K562 (cell line): ENCODE measurements around the gene CHERP. TPM values are rescaled to one million over a fixed set of nuclear protein-coding genes. Genes with fewer than 3 reads are reported as not detected.

Source experiments
- ARID1B ChIP-seq: fragments of 450-650 bp; IDR thresholded peaks from 2 replicates; pipeline ENCODE4 v1.6.1; 2016; ENCODE audit warnings: antibody characterized with exemption, mild to moderate bottlenecking, inconsistent platforms
- CBX8 ChIP-seq: fragments of 200-600 bp; sonication (generic); IDR thresholded peaks from 2 replicates; pipeline ENCODE4 v1.6.1; 2012; ENCODE audit warnings: borderline replicate concordance, mixed run types, low read depth, mild to moderate bottlenecking, moderate library complexity, mixed read lengths, low read length, control low read depth, inconsistent platforms; ENCODE audit not compliant: poor library complexity, severe bottlenecking; ENCODE audit errors: extremely low read depth
- NFIX ChIP-seq: fragments of 250-450 bp; sonication (Bioruptor Pico); IDR thresholded peaks from 2 replicates; pipeline ENCODE4 v1.4.0; 2020; ENCODE audit warnings: low read depth, mild to moderate bottlenecking, moderate library complexity
- NR2C2 ChIP-seq, 2 experiments: fragments of 200-800 bp in 1 of 2; sonication (Bioruptor generic) in 1 of 2; sonication (generic) in 1 of 2; formaldehyde crosslinking in 1 of 2; IDR thresholded peaks; 2 replicates each; pipeline versions ENCODE4 v1.6.1 to v1.8.0; 2016 to 2022; ENCODE audit warnings: mild to moderate bottlenecking in 1 of 2, missing compliant biosample characterization in 1 of 2, missing genetic modification characterization in 1 of 2, missing genetic modification reagents in 1 of 2
- RBBP5 ChIP-seq: fragments of 200-600 bp; sonication (generic); IDR thresholded peaks from 2 replicates; pipeline ENCODE4 v1.6.1; 2012; ENCODE audit warnings: borderline replicate concordance, mild to moderate bottlenecking, low read length, control low read depth, inconsistent platforms; ENCODE audit not compliant: insufficient read depth, poor library complexity, severe bottlenecking
- RBM34 ChIP-seq: fragments of 200-400 bp; formaldehyde crosslinking; IDR thresholded peaks from 2 replicates; pipeline ENCODE4 v1.6.1; 2018; ENCODE audit warnings: low read length, borderline replicate concordance; ENCODE audit not compliant: insufficient read depth
- RFX7 ChIP-seq: fragments of 250-450 bp; sonication (Bioruptor Pico); IDR thresholded peaks from 2 replicates; pipeline ENCODE4 v1.5.1; 2021; ENCODE audit warnings: mild to moderate bottlenecking
- SIX5 ChIP-seq, 2 experiments: IDR thresholded peaks; 2 replicates each; pipeline ENCODE4 v1.6.1; 2011; ENCODE audit warnings: low read length in 2 of 2, borderline replicate concordance in 1 of 2, low read depth in 1 of 2, mild to moderate bottlenecking in 1 of 2, moderate library complexity in 1 of 2; ENCODE audit not compliant: insufficient read depth in 1 of 2
- SMARCC2 ChIP-seq: fragments of 450-650 bp; IDR thresholded peaks from 2 replicates; pipeline ENCODE4 v1.6.1; 2017; ENCODE audit warnings: antibody characterized with exemption, moderate library complexity, mild to moderate bottlenecking, low read depth
- SPI1 ChIP-seq: IDR thresholded peaks from 2 replicates; pipeline ENCODE4 v1.6.1; 2011; ENCODE audit warnings: low read depth, low read length, control low read depth, borderline replicate concordance
- TAF9B ChIP-seq: fragments of 450-650 bp; IDR thresholded peaks from 2 replicates; pipeline ENCODE4 v1.6.1; 2018; ENCODE audit warnings: mild to moderate bottlenecking; ENCODE audit not compliant: partially characterized antibody
- WHSC1 ChIP-seq: IDR thresholded peaks from one replicate; pipeline ENCODE4 v1.6.1; 2012; ENCODE audit warnings: low read length, control low read depth, inconsistent platforms
- ZC3H4 ChIP-seq: sonication (generic); formaldehyde crosslinking; IDR thresholded peaks from 2 replicates; pipeline ENCODE4 v1.9.0; 2021; ENCODE audit warnings: missing genetic modification reagents, borderline replicate concordance
- polyA plus RNA-seq, 8 experiments: library from polyadenylated mRNA; depleted of rRNA in 4 of 8; stranded (reverse) in 5 of 8; unstranded in 3 of 8; fragments of >200 nt; fragmentation: Nextera tagmentation in 2 of 8; fragmentation: Illumina TruSeq in 1 of 8; extraction: Ambion mirVana in 2 of 8; extraction: Trizol in 1 of 8; gene quantifications; 2 replicates each; pipeline versions ENCODE4 v1.2.1 to v1.2.3, GENCODE V29; 2011 to 2014; ENCODE audit warnings: inconsistent platforms in 1 of 8, missing spikeins in 1 of 8
- total RNA-seq, 7 experiments: library from RNA; depleted of rRNA in 6 of 7; stranded (reverse); fragments of >200 nt in 6 of 7; fragmentation: Illumina TruSeq in 2 of 7; extraction: Trizol in 2 of 7; gene quantifications; 2 replicates each; pipeline versions ENCODE4 v1.2.1 to v1.2.3, GENCODE V29; 2011 to 2021; ENCODE audit warnings: low replicate concordance in 1 of 7
- TF ChIP-seq, protein P1 (sequence below): fragments of 450-650 bp; IDR thresholded peaks from 2 replicates; pipeline ENCODE4 v1.6.1; 2014; ENCODE audit warnings: low read depth, mild to moderate bottlenecking, moderate library complexity, borderline replicate concordance
- TF ChIP-seq, protein P2 (sequence below): fragments of 250-450 bp; sonication (Bioruptor Pico); IDR thresholded peaks from 2 replicates; pipeline ENCODE4 v1.8.0; 2021; ENCODE audit warnings: mild to moderate bottlenecking, moderate library complexity
- TF ChIP-seq, protein P3 (sequence below): fragments of 450-650 bp; IDR thresholded peaks from 2 replicates; pipeline ENCODE4 v1.6.1; 2017; ENCODE audit warnings: antibody characterized with exemption
- TF ChIP-seq, protein P4 (sequence below): fragments of 450-650 bp; formaldehyde crosslinking; IDR thresholded peaks from 2 replicates; pipeline ENCODE4 v1.4.0; 2020; ENCODE audit warnings: mild to moderate bottlenecking, moderate library complexity
- TF ChIP-seq, protein P5 (sequence below), 3 experiments: fragments of 200-800 bp in 1 of 3; sonication (Bioruptor generic) in 1 of 3; sonication (generic) in 1 of 3; formaldehyde crosslinking in 1 of 3; IDR thresholded peaks; 2 replicates each; pipeline versions ENCODE4 v1.6.1 to v1.8.0; 2016 to 2022; ENCODE audit warnings: mild to moderate bottlenecking in 2 of 3, missing compliant biosample characterization in 2 of 3, missing genetic modification characterization in 2 of 3, missing genetic modification reagents in 1 of 3

CHERP gene
- total and polyA plus RNA-seq, 9 of the 15 experiments (the other 6 are each of a cell fraction or from before 2014, with no cell fraction given), result 0.60 to 85.1 (median 7.8) TPM

DNA sequence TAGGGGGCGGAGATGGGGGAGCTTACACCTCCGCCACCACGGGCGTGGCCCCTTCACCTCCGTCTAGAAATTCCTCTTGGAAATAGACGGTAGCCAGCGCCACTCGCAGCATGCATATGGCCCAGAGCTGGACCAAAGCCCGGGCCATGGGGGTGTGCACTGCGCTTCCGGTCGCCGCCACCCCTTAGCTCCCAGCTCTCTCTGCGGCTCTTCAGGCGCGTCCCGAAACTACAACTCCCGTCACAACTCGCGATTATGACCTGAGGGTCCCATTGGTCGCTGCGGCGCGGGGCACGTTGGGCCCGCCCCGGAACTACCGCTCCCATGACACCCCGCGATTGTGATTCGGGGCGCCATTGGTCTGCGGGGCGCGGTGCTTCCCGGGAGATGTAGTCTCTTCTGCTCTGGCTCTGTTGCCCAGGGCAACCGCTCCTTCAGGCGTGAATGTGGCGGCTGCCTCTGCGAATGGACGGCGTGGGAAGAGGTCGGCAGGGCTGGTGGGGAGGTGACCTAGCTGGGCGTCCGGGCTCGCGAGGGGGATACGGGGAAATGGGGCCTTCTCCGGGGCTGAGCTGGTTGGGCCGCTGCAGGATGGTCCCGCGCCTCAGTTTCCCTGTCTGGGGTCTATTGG, 46.1 kb downstream of the CHERP start, which contains the start of the genes C19orf44 and CALR3 (continued):
- TF ChIP-seq, protein P1, sequence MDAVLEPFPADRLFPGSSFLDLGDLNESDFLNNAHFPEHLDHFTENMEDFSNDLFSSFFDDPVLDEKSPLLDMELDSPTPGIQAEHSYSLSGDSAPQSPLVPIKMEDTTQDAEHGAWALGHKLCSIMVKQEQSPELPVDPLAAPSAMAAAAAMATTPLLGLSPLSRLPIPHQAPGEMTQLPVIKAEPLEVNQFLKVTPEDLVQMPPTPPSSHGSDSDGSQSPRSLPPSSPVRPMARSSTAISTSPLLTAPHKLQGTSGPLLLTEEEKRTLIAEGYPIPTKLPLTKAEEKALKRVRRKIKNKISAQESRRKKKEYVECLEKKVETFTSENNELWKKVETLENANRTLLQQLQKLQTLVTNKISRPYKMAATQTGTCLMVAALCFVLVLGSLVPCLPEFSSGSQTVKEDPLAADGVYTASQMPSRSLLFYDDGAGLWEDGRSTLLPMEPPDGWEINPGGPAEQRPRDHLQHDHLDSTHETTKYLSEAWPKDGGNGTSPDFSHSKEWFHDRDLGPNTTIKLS, result peak; percentile 97
- TF ChIP-seq WHSC1, result no peak
- no peak for TF ChIP-seq SMARCC2
- TF ChIP-seq RBBP5, result peak; percentile 47
- peak; percentile 94 for TF ChIP-seq NR2C2 (CRISPR knock-in tag; IDR thresholded peaks at IDR 0.05)
- peak; percentile 98 for TF ChIP-seq NR2C2 (tag; IDR thresholded peaks at IDR 0.05)
- TF ChIP-seq, protein P2, sequence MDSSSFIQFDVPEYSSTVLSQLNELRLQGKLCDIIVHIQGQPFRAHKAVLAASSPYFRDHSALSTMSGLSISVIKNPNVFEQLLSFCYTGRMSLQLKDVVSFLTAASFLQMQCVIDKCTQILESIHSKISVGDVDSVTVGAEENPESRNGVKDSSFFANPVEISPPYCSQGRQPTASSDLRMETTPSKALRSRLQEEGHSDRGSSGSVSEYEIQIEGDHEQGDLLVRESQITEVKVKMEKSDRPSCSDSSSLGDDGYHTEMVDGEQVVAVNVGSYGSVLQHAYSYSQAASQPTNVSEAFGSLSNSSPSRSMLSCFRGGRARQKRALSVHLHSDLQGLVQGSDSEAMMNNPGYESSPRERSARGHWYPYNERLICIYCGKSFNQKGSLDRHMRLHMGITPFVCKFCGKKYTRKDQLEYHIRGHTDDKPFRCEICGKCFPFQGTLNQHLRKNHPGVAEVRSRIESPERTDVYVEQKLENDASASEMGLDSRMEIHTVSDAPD (CRISPR knock-in tag), result no peak
- TF ChIP-seq TAF9B, result peak; percentile 39
- TF ChIP-seq NFIX (CRISPR knock-in tag), result no peak
- no peak for TF ChIP-seq SPI1
- no peak for TF ChIP-seq ZC3H4 (CRISPR knock-in tag)
- TF ChIP-seq RFX7 (CRISPR knock-in tag), result no peak
- TF ChIP-seq CBX8, result no peak
- TF ChIP-seq, protein P3, sequence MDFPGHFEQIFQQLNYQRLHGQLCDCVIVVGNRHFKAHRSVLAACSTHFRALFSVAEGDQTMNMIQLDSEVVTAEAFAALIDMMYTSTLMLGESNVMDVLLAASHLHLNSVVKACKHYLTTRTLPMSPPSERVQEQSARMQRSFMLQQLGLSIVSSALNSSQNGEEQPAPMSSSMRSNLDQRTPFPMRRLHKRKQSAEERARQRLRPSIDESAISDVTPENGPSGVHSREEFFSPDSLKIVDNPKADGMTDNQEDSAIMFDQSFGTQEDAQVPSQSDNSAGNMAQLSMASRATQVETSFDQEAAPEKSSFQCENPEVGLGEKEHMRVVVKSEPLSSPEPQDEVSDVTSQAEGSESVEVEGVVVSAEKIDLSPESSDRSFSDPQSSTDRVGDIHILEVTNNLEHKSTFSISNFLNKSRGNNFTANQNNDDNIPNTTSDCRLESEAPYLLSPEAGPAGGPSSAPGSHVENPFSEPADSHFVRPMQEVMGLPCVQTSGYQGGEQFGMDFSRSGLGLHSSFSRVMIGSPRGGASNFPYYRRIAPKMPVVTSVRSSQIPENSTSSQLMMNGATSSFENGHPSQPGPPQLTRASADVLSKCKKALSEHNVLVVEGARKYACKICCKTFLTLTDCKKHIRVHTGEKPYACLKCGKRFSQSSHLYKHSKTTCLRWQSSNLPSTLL, result no peak
- TF ChIP-seq, protein P4, sequence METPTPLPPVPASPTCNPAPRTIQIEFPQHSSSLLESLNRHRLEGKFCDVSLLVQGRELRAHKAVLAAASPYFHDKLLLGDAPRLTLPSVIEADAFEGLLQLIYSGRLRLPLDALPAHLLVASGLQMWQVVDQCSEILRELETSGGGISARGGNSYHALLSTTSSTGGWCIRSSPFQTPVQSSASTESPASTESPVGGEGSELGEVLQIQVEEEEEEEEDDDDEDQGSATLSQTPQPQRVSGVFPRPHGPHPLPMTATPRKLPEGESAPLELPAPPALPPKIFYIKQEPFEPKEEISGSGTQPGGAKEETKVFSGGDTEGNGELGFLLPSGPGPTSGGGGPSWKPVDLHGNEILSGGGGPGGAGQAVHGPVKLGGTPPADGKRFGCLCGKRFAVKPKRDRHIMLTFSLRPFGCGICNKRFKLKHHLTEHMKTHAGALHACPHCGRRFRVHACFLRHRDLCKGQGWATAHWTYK (CRISPR knock-in tag), result peak; percentile 92
- TF ChIP-seq, protein P5, sequence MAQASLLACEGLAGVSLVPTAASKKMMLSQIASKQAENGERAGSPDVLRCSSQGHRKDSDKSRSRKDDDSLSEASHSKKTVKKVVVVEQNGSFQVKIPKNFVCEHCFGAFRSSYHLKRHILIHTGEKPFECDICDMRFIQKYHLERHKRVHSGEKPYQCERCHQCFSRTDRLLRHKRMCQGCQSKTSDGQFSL (CRISPR knock-in tag; IDR thresholded peaks at IDR 0.05), result peak; percentile 66; the same call in 1 of the 2 replicates
- TF ChIP-seq, protein P5 (tag; IDR thresholded peaks at IDR 0.05), result peak in 1 of 2 experiments; percentile 76; a peak in 1 of 4 replicates
- TF ChIP-seq ARID1B, result 0 out of 2 replicates have a peak, but pooled peaks have one; percentile 8
- TF ChIP-seq RBM34, result no peak
- TF ChIP-seq SIX5 (IDR thresholded peaks at IDR 0.05; ENCODE audit: borderline replicate concordance in 1 of 2, insufficient read depth in 1 of 2, low read depth in 1 of 2, low read length in 2 of 2), result peak; percentile 96 to 97
